Activated CD4-positive, alpha-beta T cell treated with anti-CD3 and anti-CD28 coated beads for 24 hours (primary cell): ENCODE measurements around the gene ASPG.

Experiments used
- DNase-seq, 2 donors: peaks; one replicate each; pipeline ENCODE4 v3.0.0-alpha.2; 2020; ENCODE audit warnings: low read depth in 2 of 2

The ASPG gene

DNA sequence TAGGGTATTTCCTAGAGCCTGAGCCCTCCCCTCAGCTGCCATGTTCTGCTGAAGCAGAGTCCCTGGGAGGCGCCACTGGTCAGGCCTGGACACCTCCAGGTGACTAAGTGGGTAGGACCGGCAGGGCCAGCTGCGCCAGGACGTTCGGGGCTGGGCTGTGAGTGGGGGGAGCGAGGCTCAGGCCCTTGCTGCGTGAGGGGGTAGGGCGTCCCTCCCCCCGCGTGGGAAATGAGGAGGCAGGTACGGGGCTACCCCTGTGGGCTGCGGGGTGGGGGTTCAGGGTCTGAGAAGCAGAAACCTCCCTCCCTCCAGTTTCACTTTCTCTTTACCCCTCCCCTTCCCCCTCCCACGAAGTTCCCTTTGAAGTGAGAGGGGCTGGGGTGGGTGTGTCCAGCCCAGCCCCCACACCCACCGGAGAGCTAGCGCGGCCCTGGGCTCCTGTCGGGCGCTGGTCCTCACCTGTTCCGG is 30.8 kb downstream of the ASPG start:
- no peak for DNase-seq

DNA sequence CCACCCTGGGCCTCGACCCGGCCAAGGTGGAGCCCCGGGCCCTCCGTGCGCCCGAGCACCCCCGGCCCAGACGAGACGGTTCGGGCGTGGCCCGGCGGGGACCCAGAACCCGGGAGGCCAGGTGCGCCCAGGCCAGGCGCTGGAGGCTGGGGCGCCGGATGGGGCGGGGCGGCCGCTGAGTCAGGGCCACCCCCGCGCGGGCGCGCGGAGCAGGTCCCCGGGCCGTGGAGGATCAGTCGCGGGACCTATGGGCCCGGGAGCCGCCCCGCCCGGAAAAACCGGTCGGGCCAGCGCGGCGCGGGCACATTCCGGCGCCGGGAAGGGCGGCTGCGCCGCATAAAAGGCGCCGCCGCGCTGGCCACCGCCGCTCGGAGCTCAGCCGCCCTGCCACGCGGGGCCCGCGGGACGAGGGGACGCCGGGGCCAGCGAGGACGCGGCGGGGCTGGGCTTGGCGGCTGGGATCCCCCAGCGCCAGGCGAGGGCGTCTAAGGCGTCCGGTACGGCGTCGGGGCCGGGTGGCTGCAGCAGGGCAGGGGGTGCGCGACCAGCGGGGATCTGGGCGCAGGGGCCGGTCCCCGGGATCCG is 31.3 kb downstream of the ASPG start:
- no peak for DNase-seq

GRCh38 chr14:104117341-104118005 is 32.0 kb downstream of the ASPG start:
- no peak for DNase-seq

GRCh38 chr14:104118006-104118844 is 32.7 kb downstream of the ASPG start:
- DNase-seq = no peak

DNA sequence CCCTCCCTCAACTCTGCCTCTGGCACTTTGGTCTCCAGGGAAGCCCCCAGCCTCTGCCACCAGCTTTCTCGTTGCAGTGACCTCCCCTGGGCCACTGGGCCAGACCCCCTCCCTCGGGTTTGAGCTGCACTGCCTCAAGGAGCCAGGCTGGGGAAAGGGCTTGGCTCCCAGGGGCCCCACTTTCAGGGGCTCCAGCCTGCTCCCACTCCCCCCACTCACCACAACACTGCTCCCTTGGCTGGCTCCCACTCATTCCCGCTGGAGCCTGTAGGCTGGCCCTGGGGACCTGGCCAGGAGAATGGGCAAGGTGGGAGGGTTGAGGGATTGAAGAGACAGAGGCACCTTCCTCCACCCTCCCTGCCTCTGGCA is 33.6 kb downstream of the ASPG start:
- no peak for DNase-seq

GRCh38 chr14:104119488-104120251 is 34.2 kb downstream of the ASPG start:
- DNase-seq = no peak

DNA sequence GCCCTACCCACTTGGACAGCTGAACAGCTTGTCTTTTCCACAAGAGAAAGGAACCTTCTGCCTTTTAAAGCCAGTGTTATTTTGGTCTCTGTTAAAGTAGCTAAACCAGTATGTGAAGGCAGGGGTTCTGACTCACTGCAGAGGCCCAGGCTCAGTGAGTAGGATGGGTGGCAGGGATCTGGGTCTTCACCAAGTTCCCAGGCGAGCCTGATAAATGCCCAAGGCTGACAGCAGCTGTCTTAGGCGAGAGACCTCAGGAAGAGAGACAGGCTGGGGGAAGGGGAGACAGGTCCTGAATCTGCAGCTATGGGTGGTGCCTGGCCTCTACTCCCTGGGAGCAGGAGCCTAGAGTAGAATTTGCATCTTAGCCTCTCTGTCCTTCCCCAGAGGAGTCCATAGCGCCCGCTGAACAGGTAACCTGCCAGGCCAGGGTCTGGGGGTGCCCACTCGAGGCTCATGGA is 34.8 kb downstream of the ASPG start:
- no peak for DNase-seq

DNA sequence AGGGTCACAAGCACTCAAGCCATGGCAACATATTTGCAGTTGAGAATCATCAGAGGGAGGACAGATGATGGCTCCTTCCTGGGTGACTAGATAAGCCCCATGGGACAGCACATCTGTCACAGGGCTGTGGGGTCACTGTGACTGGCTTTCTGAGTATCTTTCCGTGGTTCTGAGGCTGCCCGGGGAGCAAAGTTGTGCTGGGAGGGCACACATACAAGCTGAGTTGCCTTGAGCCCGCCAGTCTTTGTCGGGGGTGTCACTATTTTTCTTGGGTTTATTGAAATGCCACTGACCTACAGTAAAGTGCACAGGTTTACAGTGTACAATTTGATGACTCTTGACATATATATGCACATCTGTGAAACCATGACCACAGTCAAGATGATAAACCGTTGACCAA is 35.6 kb downstream of the ASPG start:
- no peak for DNase-seq

GRCh38 chr14:104123879-104124278 is 38.4 kb downstream of the ASPG start:
- DNase-seq = no peak

- no peak for DNase-seq
Measured at GRCh38 chr14:104125011-104125410, 39.5 kb downstream of the ASPG start.

GRCh38 chr14:104126753-104127152 is 41.3 kb downstream of the ASPG start:
- DNase-seq = no peak

- no peak for DNase-seq
Measured at GRCh38 chr14:104128981-104129380, 43.5 kb downstream of the ASPG start.

DNA sequence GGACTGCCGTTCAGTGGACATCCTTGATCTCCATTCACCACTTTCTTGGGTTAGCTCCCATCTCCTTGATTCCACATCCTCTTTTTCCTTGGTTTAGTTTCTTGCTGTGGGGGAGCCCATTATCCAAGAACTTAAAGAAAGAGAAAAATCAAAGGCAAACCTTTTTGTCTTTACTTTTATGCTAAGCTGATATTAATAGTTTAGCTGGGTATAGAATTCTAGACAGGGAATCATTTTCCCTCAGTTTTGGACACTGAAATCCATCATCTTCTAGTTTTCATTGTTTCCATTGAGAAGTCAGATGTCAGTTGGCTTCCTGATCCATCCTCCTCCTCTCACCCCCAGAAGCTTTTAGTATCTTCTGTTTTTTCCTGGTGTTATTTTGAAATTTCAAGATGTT is 44.1 kb downstream of the ASPG start:
- DNase-seq = no peak

- DNase-seq = no peak
Measured at GRCh38 chr14:104130974-104131651, 45.6 kb downstream of the ASPG start.

- no peak for DNase-seq
Measured at GRCh38 chr14:104131968-104132732, 46.6 kb downstream of the ASPG start.

GRCh38 chr14:104132981-104133380 is 47.5 kb downstream of the ASPG start:
- no peak for DNase-seq

DNA sequence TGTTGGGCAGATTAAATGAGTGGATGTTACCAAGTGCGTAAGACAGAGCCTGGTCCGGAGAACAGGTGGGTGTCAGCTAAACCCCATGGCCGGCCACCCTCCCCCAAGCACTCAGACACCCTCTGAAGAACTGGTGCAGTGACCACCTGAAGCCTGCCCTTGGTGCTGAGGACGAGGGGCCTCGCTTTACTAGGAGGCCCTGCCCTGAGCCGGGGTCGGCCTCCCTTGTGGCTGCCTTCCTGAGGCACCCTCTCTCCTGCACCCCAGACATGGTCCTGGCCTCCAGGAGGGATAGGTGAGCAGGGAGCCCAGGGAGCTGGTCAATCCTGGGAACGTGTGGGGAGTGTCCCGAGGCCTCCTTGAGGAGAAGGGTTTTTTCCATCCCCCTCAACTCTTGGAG is 48.0 kb downstream of the ASPG start:
- no peak for DNase-seq

GRCh38 chr14:104134061-104134965 is 48.8 kb downstream of the ASPG start:
- DNase-seq = no peak

DNA sequence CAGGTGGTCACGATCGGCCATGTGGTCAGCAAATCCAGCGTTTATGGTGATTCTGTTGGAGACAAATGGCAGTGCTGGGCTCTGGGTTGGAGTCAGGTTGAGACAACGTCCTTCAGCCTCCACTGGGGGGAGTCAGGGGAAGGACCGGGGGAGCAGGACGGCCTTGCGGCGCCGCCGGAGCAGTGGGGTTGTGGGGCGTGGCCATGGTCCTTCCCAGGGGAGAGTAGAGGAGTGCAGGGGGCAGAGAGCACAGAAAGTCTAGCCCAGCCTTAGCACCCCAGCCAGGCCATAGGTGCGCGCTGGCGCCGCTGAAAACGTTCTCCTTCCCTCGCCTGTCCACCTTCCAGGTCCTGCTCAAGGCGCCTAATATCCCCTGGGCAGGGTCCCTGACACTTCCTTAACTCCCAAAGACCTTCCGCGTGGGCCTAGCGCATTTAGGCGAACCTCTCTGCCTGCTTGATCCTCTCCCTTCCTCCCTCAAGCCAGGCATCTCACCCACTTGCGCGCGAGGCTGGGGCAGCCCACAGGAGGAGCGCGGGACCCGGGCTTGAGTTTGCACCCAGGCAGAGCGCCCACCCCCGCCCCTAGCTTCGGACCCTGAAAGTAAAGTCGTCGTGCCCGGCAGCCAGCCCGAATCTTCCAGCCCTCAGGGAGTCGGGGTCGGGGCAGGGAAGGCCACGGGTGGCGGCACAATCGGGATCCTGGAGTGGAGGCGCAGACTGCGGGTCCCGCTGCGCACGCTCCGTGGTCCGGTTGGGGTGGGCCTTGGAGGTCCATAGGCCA is 49.8 kb downstream of the ASPG start:
- DNase-seq = peak in 1 of 2 donors; percentile 10
